ENCODE measurements around the gene IQCC.

IQCC gene

DNA sequence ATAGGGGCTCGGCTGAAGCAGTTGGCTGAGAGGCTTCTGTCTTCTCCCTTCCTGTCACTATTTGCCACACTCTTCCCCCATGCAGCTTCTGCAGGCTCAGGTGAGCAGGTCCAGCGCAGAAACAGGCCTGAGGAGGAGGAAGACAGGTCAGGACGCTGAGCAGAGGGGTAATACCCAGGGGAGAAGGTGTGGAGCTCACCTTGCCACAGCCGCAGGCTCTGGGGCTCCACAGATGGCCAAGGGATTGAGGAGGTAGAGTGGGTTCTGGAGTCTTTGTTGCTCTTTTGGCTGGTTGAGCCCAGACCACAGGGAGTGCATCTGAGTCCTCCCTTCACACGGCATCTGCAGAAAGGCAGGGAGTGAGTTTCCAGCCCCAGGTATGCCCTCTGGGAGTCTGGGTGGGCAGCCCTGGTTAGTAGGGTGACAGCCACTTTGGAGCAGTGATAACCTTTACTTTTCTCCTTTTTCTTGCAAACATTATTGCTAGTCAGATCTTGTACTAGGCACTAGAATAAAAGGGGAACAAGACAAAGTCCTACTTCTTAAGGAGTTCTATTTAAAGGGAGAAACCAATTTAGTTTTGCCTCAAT lies 26.5 kb downstream of the IQCC start:
- TF ChIP-seq TEAD4 (IDR thresholded peaks at IDR 0.05) (no peak), EGR1 (IDR thresholded peaks at IDR 0.05) (no peak), YY1 (IDR thresholded peaks at IDR 0.05; ENCODE audit: low read depth) (no peak), TAF1 (IDR thresholded peaks at IDR 0.05; ENCODE audit: low read depth) (no peak), REST (IDR thresholded peaks at IDR 0.05; ENCODE audit: low read depth) (no peak), MAX (IDR thresholded peaks at IDR 0.05) (no peak), CEBPB (IDR thresholded peaks at IDR 0.05) (no peak), ZBTB7A (IDR thresholded peaks at IDR 0.05; ENCODE audit: low read depth) (no peak), EP300 (IDR thresholded peaks at IDR 0.05; ENCODE audit: borderline replicate concordance) (no peak), NFIC (IDR thresholded peaks at IDR 0.05) (no peak), TCF12 (IDR thresholded peaks at IDR 0.05; ENCODE audit: low read depth) (no peak), RAD21 (IDR thresholded peaks at IDR 0.05; ENCODE audit: low read depth) (no peak), FOXM1 (IDR thresholded peaks at IDR 0.05; ENCODE audit: borderline replicate concordance, low read depth) (no peak), CREB1 (IDR thresholded peaks at IDR 0.05; ENCODE audit: low read depth) (no peak)
- TF ChIP-seq, protein P1, sequence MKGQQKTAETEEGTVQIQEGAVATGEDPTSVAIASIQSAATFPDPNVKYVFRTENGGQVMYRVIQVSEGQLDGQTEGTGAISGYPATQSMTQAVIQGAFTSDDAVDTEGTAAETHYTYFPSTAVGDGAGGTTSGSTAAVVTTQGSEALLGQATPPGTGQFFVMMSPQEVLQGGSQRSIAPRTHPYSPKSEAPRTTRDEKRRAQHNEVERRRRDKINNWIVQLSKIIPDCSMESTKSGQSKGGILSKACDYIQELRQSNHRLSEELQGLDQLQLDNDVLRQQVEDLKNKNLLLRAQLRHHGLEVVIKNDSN (IDR thresholded peaks at IDR 0.05) = no peak

DNA sequence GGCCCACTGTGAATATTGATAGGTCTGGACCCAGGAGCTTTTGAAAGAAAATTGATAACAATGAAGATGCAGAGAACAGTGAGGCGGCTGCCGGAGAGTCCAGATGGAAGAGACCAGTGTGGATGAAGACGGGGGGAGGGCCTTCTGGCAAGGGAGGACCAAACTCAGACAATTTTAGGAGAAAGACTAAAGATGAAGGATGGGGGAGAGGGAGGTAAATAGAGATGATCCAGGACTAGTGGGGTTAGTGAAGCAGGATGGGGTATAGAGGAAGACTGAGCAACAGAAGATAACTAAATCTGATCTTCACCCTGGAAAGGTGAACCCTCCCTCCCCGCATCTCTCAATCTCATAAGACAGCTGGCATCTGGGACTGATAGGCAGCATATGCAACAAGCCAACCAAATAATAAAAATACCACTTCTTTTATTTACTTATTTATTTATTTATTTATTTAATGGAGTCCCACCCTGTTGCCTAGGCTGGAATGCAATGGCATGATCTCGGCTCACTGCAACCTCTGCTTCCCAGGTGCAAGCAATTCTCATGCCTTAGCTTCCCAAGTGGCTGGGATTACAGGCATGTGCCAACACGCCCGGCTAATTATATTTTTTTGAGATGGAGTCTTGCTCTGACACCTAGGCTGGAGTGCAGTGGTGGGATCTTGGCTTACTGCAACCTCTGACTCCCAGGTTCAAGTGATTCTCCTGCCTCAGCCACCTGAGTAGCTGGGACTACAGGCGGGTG lies 27.3 kb downstream of the IQCC start:
- TF ChIP-seq EGR1 (IDR thresholded peaks at IDR 0.05) (no peak), YY1 (IDR thresholded peaks at IDR 0.05; ENCODE audit: low read depth) (no peak), TEAD4 (IDR thresholded peaks at IDR 0.05) (no peak), REST (IDR thresholded peaks at IDR 0.05; ENCODE audit: low read depth) (no peak), CREB1 (IDR thresholded peaks at IDR 0.05; ENCODE audit: low read depth) (no peak)

DNA sequence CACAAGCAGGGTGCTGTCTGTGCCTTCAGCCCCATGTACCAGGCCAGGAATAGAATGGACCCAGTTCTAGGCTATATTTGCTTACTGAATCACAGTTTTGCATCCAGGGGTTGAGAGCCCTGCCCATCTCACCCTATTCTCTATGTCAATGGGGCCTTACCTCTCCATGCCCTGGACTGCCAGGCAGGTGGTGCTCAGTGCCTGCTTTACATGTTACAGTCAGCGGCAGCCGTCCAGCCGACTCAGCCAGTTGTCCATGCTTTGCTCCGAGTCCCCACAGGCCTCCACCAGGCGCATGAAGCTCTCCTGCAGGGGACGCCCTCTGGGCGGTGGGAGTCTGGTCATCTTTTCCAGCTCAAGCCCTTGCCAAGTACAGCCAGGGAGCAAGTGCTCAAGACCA lies 29.3 kb downstream of the IQCC start:
- TF ChIP-seq RAD21 (IDR thresholded peaks at IDR 0.05; ENCODE audit: low read depth) (no peak), EGR1 (IDR thresholded peaks at IDR 0.05) (no peak), CREB1 (IDR thresholded peaks at IDR 0.05; ENCODE audit: low read depth) (no peak), NFIC (IDR thresholded peaks at IDR 0.05) (no peak), REST (IDR thresholded peaks at IDR 0.05; ENCODE audit: low read depth) (no peak), EP300 (IDR thresholded peaks at IDR 0.05; ENCODE audit: borderline replicate concordance) (no peak), FOXM1 (IDR thresholded peaks at IDR 0.05; ENCODE audit: borderline replicate concordance, low read depth) (no peak), YY1 (IDR thresholded peaks at IDR 0.05; ENCODE audit: low read depth) (no peak), TAF1 (IDR thresholded peaks at IDR 0.05; ENCODE audit: low read depth) (no peak), MAX (IDR thresholded peaks at IDR 0.05) (no peak), TEAD4 (IDR thresholded peaks at IDR 0.05) (no peak), ZBTB7A (IDR thresholded peaks at IDR 0.05; ENCODE audit: low read depth) (no peak), CEBPB (IDR thresholded peaks at IDR 0.05) (no peak), TCF12 (IDR thresholded peaks at IDR 0.05; ENCODE audit: low read depth) (no peak)
- TF ChIP-seq, protein P1 (IDR thresholded peaks at IDR 0.05) = no peak

DNA sequence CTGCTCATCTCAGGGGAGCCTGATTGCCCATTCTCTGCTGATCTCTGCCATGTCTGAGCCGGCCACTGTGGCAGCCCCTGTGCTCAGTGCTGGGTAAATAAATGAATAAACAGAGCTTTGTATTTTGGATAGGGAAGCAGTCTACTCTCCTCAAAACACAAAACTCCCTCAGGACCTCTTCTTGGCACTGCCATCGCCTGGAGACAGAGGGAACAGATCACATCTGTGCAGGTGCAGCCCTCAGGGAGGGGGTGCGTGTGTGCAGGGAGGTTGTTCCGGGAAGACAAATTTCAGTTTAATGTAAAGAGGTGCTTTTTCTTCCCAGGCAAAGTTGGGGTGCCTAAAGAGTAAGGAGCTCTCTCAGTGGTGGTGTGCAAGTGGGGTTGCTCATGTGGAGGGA lies 33.9 kb downstream of the IQCC start:
- TF ChIP-seq TEAD4 (IDR thresholded peaks at IDR 0.05) (no peak), TCF12 (IDR thresholded peaks at IDR 0.05; ENCODE audit: low read depth) (no peak), ZBTB7A (IDR thresholded peaks at IDR 0.05; ENCODE audit: low read depth) (no peak), CEBPB (IDR thresholded peaks at IDR 0.05) (no peak), FOXM1 (IDR thresholded peaks at IDR 0.05; ENCODE audit: borderline replicate concordance, low read depth) (no peak), EP300 (IDR thresholded peaks at IDR 0.05; ENCODE audit: borderline replicate concordance) (no peak), NFIC (IDR thresholded peaks at IDR 0.05) (no peak), CREB1 (IDR thresholded peaks at IDR 0.05; ENCODE audit: low read depth) (no peak), MAX (IDR thresholded peaks at IDR 0.05) (no peak), EGR1 (IDR thresholded peaks at IDR 0.05) (no peak), REST (IDR thresholded peaks at IDR 0.05; ENCODE audit: low read depth) (no peak)
- TF ChIP-seq, protein P1 (IDR thresholded peaks at IDR 0.05) = no peak

Data from Ishikawa (cell line).